HG03469 (cell line): Measurements from ENCODE around the gene NR2C2.

Experiments used
- ATAC-seq: cut with Tn5 transposase; IDR thresholded peaks from one replicate; pipeline ENCODE4 v1.9.1; 2021; ENCODE audit warnings: mild to moderate bottlenecking, moderate library complexity, moderate number of reproducible peaks; ENCODE audit not compliant: unreplicated experiment

NR2C2 gene

DNA sequence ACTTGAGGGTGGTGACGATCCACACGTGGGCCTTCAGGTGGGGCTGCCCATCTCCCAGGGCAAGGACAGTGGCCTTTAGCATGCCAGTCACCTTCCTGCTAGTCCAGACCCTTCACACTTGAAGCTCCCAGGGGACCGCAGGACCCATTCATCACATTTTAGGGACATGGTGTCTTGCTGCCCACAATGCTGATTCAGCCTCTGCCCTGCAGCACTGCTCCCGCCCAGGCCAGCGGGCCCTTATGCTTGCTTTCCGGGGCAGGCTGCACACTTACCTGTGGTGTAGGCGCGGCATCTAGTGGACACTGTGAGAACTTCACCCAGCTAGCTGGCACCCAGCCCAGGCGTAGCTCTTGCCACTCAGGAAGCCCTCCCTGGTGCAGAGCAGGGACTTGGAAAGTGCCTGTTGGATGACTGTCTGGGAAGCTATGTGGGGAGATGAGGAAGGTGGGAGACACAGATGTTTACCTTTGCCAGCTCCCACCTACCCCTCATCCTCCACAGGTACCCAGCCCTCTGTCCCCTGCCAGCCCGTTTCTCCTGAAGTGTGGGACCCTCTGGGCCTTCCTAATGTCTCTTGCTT lies 26.3 kb upstream of the NR2C2 start:
- ATAC-seq: peak; percentile 83

DNA sequence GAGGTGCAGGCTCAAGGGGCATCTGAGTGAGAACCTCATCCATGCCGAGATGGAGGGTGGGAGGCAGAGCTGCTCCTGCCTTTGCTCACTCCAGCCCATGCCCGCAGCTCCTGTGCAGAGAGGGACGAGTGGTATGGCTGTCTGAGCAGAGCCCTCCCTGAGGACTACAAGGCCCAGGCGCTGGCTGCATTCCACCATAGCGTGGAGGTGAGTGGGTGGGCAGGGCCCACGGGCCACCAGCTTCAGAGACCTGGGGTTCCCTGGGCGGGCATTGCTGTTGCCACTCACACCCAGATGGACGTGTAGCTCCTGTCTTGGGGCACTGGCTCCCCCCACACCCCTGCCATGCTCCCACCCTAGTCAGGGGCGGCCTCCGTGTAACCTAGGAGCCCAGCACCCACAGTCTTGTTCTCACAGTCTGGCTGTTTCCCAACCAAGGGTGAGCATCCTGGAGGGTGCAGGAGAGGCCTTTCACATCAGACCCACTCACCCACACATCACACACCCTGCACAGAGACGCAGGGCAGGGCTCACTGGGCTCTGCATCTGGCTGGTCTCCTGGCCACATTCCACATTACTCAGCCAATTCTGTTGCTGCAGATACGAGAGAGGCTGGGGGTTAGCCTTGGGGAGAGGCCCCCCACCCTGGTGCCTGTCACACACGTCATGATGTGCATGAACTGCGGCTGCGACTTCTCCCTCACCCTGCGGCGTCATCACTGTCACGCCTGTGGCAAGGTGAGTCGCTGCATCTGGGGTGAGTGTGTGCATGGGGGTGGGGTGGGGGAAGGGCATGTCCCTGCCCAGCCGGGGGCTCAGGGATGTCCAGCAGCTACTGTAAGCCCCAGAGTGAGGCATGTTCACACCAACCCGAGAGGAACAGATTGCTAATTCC lies 25.3 kb upstream of the NR2C2 start:
- no peak for ATAC-seq

DNA sequence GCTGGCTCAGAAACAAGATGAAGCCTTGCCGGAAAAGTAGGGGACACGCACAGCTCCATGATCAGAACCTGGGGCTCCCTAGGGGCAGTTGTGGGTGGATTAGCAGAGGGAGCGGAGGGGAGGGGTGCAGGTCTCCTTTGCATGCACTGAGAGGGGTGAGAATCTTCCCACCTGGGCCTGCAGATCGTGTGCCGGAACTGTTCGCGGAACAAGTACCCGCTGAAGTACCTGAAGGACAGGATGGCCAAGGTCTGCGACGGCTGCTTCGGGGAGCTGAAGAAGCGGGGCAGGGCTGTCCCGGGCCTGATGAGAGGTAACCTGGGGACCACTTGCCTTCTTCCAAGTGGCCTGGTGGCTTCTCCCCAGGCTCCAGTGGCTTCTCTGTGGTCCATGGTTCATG lies 24.5 kb upstream of the NR2C2 start:
- ATAC-seq: no peak

DNA sequence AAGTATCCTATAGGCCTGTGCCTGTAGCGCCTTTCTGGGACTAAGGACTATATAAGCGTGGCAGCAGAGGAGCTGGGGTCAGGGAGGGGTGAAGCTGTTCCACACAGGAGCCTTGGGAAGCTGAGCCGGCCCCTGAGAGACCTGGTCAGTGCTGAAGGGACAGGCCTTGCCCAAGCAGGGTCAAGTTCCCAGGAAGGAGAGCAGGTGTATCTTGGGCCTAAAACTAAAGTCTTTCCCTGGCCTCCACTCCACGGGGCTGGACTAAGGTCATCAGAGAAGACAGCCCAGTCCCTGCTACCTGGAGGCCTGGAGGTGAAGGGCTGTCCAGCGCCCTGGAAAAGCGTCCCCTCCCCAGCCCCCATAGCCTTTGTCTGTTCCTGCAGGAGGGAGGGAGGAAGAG lies 23.9 kb upstream of the NR2C2 start:
- ATAC-seq: no peak

DNA sequence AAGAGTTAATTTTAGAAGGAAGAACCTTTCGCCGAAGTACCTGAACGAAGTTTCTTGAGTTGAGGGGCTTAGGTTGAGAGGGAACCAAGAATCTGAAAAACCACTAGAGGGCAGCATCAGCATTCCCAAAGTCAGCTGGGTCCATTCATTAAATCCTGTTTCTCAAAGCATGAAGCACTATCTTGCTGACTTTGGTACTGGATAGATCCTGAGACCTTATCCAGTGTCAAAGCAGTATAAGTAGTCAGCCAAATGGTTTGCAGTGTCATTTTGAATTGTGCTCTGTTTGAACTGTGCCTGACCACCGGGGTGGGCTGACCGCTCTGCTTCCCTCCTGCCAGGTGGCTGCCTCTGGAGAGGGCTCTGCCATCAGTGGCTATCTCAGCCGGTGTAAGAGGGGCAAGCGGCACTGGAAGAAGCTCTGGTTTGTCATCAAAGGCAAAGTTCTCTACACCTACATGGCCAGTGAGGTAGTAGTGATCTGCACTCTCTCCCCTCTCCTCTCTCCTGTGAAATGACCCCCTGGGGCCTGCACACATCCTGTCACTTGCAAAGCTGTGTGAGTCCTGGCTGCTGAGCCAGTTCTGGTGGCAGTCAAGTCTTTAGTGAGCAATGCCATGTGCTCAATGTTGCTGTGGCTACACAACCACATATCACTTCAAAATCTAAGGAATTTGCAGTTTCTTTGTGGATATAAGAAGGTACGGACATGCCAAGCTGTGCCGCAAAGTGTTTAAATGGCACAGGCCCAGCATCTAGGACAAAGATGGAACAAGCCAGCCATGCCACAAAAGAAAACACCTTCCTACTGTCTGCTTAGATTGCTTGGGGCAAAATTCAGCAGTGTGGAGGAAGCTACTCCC lies 21.4 kb upstream of the NR2C2 start:
- ATAC-seq: no peak

DNA sequence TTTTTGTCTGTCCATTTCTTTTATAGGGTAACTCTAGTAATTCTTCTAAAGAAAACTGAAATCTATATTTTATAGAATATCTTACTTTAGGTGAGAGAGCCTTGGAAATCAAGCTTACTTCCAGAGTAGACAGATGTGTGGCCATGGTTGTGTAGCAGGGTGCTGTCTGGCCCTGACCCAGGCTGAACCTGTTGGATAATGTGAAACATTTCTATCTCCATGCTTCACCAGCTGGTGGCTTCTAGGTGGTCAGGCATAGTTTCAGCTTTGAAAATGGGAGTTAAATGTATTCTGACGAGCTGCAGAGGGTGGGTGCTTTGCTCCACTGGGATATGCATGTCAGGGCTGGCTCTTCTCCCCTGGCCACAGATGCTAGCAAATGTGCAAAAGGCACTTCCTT lies 20.8 kb upstream of the NR2C2 start:
- ATAC-seq: no peak

DNA sequence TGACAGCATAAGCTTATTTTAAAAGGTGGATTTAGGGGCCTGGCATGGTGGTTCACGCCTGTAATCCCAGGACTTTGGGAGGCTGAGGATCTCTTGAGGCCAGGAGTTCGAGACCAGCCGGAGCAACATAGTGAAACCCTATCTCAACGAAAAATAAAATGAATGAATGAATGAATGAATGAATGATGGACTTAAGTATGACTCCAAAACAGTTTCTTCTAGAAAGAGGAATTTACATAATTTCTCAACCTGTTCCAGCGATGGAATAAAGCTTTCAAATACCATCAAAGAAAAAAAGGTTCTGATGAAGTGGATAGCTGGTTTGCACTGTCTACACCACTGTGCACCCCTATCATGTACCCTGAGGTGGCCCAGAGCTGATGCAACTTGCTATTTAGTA lies 20.1 kb upstream of the NR2C2 start:
- ATAC-seq: no peak

DNA sequence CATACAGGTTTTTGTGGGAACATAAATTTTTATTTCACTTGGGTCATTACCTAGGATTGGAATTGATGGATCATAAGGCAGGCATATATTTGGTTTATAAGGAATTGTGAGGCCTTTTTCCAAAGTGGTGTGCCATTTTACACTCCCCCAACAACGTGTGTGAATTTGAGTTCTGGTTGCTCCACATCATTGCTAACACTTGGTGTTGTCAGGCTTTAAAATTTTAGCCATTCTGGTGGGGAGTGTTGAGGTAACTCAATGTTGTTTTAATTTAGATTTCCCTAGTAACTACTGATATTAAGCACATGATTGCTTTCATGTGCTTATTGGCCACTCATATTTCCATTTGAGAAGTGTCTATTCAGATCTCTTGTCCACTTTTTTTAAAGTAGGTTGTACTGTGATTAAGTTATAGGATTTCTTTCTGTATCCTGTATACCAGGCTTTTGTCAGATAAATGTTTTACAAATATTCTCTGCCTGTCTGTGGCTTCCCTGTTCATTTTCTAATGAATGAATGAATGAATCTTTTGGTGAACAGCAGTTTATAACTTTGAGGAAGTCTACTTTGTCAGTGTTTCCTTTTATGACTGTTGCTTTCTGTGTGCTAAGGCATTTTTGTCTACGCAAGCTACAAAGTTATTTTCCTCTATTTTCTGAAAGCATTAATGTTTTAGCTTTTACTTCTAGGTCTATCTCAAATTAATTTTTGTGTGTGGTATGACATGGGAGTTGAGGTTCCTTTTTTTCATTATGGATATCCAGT lies 17.9 kb upstream of the NR2C2 start:
- ATAC-seq: no peak

DNA sequence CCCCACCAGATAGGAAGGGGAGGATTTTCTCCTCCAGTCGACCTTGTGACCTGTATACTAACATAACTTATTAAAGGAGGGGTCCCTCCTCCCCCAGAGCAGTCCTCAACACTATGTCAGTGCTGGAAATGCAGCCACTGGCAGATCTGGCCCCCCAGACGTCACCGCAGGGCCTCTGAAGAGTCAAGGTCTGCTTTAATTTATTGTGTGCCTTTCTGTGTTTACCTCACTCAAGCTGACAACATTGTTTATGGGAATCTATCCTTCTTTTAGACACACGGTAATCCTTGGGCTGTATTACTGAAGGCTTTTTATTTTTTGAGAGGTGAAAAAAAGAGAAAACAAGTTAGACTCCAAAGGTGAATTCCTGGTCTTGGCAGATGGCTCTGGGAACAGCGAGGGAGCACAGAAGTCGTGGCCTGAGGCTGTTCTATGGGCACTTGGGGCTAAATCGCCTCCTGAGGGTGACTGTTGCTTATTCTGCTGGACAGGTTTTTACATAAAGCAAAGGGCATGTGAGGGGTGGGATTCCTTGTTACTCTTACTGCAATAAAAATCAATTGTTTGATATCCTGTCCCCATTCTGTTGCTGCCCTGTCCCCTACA lies 13.5 kb upstream of the NR2C2 start:
- ATAC-seq: no peak

DNA sequence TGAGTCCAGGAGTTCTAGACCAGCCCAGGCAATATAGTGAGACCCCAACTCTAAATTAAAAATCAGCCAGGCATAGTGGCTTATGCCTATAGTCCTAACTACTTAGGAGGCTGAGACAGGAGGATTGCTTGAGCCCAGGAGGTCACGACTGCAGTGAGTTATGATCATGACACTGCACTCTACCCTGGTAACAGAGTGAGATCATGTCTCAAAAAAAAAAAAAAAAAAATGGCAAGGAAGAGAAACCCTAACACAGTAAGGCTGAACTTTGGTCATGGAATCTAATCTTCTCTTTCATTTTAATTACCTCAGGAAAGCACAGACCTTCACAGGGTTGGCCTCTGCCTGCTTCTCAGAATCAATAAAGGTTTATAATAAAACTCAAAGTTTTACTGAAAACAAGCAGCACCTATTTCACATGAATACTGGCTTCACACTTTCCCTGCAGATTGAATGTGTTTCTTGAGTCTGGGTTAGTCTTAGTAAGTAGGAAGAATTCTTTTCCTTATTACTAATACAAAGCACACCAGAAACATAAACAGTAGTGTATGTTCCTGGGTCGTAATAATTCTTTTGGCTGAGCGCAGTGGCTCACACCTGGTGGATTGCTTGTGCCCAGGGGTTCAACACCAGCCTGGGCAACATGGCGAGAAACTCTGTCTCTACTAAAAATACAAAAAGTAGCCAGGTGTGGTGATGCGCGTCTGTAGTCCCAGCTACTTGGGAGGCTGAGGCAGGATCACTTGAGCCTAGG lies 11.6 kb upstream of the NR2C2 start:
- ATAC-seq: no peak

DNA sequence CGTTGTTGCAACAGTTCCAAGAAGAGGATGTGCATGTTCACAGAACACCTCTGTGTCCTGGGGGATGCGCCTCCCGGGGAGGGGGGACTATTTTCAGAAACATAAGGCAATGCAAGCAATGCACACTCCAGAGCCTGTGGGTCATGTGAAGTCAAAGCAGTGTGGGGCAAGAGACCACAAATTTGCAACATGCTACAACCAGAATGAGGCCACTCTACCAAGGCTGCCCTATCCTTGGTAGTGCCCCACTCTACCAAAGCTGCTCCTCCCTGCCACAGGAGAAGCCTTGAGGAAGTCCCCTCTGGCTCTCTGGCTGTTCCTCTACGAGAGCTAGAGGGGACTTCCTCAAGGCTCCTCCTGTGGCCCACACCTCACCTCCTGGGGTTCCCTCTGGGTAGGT lies 8.4 kb upstream of the NR2C2 start:
- ATAC-seq: no peak

DNA sequence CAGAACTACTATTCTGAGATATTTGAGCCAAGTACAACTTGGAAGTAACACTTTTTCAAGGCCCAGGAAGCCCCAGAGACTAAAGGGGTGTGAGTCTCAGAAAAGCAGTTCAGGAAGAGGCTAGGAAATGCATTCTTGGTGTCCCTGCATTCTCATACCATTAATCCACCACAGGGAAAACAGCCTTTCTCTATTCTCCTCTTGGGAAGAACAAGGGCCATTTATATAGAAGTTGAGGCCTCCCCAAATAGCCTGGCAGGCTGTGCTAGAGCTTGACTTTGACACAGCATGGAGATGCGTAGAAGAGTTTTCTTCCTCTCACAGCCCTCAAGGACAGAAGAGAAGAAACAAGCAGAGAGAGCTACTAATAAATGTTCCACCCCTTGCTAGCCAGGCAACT lies 5.5 kb upstream of the NR2C2 start:
- ATAC-seq: no peak

DNA sequence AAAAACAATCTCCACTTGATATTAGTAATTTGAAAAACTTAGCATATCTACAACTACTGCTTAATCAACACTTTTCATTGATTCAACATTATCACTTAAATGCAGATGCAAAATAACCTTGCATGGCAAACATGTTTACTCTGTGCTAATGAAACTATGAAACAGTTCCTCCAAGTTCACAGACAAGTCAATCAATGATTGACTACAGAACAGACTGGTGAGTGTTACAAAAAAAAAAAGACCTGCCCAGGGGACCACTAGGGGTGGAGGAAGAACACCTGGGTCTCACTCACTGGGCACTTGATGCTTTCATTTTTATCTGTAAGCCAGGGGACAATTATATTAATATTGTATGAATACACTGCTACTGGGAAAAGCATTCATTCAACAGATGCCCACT lies 4.3 kb upstream of the NR2C2 start:
- ATAC-seq: no peak

DNA sequence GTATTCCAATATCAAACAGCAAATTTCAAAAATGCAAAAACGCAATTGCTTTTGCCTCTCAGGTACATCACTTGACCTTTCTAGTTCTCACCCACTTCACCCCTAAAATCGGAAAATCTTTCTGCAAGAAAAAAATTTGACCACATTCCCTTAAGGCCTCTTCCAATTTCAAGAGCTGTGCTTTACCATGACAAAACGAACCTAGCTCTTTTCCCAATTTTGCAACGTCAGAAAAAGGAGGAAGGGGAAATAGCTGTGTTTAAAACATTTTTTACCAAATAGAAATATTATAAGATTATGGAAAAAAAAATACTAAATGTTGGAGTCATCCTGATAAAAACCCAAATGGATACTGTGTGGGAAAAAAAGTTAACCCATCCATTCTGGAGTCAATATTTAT lies 1.1 kb upstream of the NR2C2 start:
- ATAC-seq: no peak

DNA sequence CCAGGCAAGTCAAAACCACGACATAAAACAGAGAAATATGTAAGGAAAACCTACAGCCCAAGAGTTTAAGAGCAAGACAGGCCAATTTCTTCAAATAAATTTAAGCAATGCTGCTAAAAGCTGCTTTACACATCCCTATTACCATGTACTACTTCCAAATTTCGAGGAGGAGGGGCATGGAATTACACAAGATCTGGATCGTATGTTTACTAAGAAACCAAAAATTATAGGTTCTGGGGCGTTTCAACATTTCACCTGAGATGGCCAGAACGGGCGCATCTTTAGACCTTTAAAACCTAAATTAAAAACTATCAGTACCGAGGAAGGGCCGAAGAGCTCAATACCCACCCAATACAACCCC lies 664 bp upstream of the NR2C2 start:
- ATAC-seq: no peak

DNA sequence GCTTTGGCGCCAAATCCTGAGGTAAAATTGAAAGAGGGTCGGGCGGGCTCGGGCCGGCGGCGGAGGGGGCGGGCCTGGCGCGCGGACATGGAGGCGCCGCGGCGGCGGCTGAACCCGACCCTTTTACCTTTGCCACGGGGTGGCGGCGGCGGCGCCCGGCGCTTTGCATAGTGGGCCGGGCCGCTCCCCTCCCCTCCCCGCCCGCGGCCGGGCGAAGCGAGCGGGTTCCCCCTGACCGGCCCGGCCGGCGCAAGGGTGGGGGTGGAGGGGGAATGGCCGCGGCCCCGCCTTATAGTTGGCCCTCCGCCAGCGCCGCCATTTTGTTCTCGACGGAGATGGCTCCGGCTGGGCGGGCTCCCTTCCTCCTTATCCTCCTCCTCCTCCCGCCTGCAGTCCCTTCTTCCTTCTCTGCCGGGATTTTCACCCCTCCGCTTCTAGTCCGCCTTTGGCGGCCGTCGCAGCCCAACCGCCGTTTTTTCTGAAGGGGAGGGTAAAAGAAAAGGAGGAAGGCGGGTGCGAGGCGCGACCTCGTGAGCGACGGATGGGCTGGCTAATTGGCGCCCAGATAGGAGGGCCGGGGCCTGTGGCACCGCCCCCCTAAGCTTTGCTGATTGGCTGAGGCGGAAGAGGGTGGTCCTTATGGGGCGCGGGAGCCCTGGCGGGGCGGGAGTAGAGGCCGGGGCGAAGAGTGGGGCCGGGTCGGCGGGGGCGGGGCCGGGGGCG lies 664 bp downstream of the NR2C2 start:
- ATAC-seq: peak; percentile 77

DNA sequence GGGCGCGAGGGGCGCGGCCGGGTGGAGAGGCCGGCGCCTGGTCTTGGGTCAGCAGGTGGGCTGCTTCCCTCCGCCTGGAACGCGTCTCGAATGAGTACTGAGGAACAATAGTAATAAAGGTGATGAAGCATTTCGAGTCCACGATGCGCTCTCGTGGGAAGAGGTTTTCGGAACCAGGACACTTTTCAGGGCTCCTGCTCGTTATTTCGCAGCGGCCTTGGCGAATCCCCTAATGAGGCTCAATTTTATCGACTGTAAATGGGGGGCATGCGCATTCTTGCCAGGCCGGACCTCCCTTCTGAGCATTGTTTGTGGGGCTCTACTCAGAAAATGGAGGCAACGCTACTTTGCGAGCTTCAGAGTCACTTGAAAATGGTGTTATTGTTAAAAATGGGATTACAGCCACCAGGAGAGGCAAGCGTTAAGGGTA lies 1.2 kb downstream of the NR2C2 start:
- no peak for ATAC-seq

DNA sequence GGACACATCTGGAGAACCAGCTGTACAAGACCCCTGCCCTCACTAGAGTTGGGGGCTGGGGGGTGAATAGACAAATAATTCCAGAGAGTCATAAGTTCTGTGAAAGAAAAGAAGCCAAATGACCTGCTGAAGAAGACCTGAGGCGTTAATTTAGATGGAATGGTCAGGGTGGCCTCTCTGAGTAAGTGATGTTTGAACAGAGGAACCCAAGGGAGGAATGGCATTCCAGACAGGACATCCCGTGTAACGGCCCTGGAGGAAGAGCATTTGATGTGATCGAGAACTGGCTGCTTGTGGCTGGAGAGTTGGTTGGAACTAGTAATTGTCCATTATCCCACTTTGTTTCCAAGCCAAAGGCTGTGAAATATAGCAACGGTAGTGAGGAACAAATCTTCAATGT lies 1.7 kb downstream of the NR2C2 start:
- ATAC-seq: no peak

DNA sequence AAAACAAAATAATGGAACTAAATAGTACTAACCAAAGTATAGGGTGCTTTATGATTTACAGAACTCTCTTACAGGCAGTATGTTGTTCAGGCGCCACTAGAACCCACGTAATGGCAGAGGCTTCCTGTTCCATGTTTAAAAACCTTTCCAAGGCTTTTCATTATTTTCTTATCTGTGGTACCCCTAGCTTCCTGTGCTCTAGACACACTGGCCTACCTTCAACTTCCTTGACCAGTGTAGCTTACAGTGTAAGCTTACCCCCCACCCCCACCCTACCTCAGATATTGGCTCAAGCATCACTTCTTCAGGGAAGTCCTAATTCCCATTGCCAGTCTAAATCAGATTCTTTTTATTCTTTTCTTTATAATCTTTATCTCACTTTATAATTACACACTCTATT lies 2.9 kb downstream of the NR2C2 start:
- no peak for ATAC-seq
